Panc1 (cell line): Measurements from ENCODE around the gene NFE2L1. TPM values are rescaled to one million over a fixed set of nuclear protein-coding genes. Genes with fewer than 3 reads are reported as not detected.

Experiments
- ATAC-seq: fragments of 200-7000 bp; cut with Tn5 transposase; 2 replicates; pipeline ENCODE4 v1.9.1; 2020; ENCODE audit warnings: mild to moderate bottlenecking, moderate library complexity
- BruUV-seq: library from RNA; stranded (reverse); fragments of 400-500 nt; replicated peaks from 2 replicates; lab custom pipeline; 2021; lab: Mats Ljungman, UMichigan
- CTCF ChIA-PET: fragments of 300-600 bp; sonication (Branson Sonifier 250); formaldehyde crosslinking; loops from one replicate; lab custom pipeline; 2022; ENCODE audit warnings: antibody characterized with exemption; lab: Charles Lee
- POLR2A ChIA-PET: fragments of 300-600 bp; sonication (Branson Sonifier 250); formaldehyde crosslinking; loops from one replicate; lab custom pipeline; 2022; ENCODE audit warnings: antibody characterized with exemption; lab: Charles Lee
- DNase-seq: peaks from one replicate; pipeline ENCODE4 v3.0.0-alpha.2; 2010; ENCODE audit warnings: low read depth, low spot score
- H3K27ac ChIP-seq: 2 replicates; pipeline ENCODE4 v1.5.1; 2011; ENCODE audit warnings: mild to moderate bottlenecking, low read length, inconsistent platforms
- H3K27me3 ChIP-seq: fragments of 200-500 bp; sonication (Bioruptor generic); 2 replicates; pipeline ENCODE4 v1.6.0; 2014; ENCODE audit warnings: low read length, inconsistent platforms; ENCODE audit not compliant: control insufficient read depth, insufficient read depth
- H3K36me3 ChIP-seq: fragments of 200-500 bp; sonication (Bioruptor generic); 2 replicates; pipeline ENCODE4 v1.5.1; 2014; ENCODE audit warnings: inconsistent platforms, mild to moderate bottlenecking, low read length, moderate library complexity; ENCODE audit not compliant: control insufficient read depth, insufficient read depth
- H3K4me1 ChIP-seq: 2 replicates; pipeline ENCODE4 v1.5.1; 2011; ENCODE audit warnings: inconsistent platforms, mild to moderate bottlenecking, low read length, moderate library complexity; ENCODE audit not compliant: control insufficient read depth, insufficient read depth
- H3K4me3 ChIP-seq, 2 experiments: 2 replicates each; pipeline ENCODE4 v1.5.1; 2011 to 2012; ENCODE audit warnings: low read depth in 2 of 2, low read length in 2 of 2, mild to moderate bottlenecking in 2 of 2, inconsistent platforms in 1 of 2, moderate library complexity in 1 of 2
- H3K9me3 ChIP-seq: fragments of 200-500 bp; sonication (Bioruptor generic); 2 replicates; pipeline ENCODE4 v1.5.1; 2014; ENCODE audit warnings: low read depth, mild to moderate bottlenecking, inconsistent platforms, low read length, moderate library complexity; ENCODE audit not compliant: control insufficient read depth, insufficient read depth
- CTCF ChIP-seq: fragments of 450-650 bp; IDR thresholded peaks from 2 replicates; pipeline ENCODE4 v1.5.1; 2017; ENCODE audit warnings: mild to moderate bottlenecking
- POLR2AphosphoS5 ChIP-seq: IDR thresholded peaks from 2 replicates; pipeline ENCODE4 v1.6.1; 2012; ENCODE audit warnings: mild to moderate bottlenecking, low read depth, low read length, moderate library complexity
- SIN3A ChIP-seq: IDR thresholded peaks from 2 replicates; pipeline ENCODE4 v1.6.1; 2012; ENCODE audit warnings: low read depth, mild to moderate bottlenecking, low read length, moderate library complexity, borderline replicate concordance; ENCODE audit not compliant: insufficient read depth
- TCF7L2 ChIP-seq: IDR thresholded peaks from 2 replicates; pipeline ENCODE4 v1.6.1; 2011; ENCODE audit warnings: mild to moderate bottlenecking, low read depth, low read length, inconsistent platforms
- in situ Hi-C: cut with HindIII; loops from 2 replicates; pipeline ENCODE4 v1.10.0; 2016; ENCODE audit warnings: low sequenced_read_pairs, low pct_unique_long_range_greater_than_20kb
- intact Hi-C: fragments of 100-400 bp; cut with micrococcal nuclease; formaldehyde crosslinking; loops from one replicate; pipeline ENCODE4 v1.10.0; 2022; ENCODE audit not compliant: unreplicated experiment
- total RNA-seq: library from RNA; stranded (reverse); gene quantifications from one replicate; pipeline ENCODE4 v1.2.1, GENCODE V29; 2021; ENCODE audit not compliant: unreplicated experiment
- TF ChIP-seq, protein P1 (sequence below), 2 experiments: IDR thresholded peaks; 2 replicates each; pipeline ENCODE4 v1.6.1; 2011 to 2012; ENCODE audit warnings: low read depth in 2 of 2, control low read depth in 1 of 2, low read length in 1 of 2, mild to moderate bottlenecking in 1 of 2, moderate library complexity in 1 of 2; ENCODE audit not compliant: insufficient read depth in 1 of 2

Gene NFE2L1
- total RNA-seq, 1 experiment from 2014 or later: 210 TPM

GRCh38 chr17:48084932-48085331 is 36.8 kb downstream of the NFE2L1 start:
- POLR2A ChIA-PET: no interaction called here
- TF ChIP-seq, protein P1, sequence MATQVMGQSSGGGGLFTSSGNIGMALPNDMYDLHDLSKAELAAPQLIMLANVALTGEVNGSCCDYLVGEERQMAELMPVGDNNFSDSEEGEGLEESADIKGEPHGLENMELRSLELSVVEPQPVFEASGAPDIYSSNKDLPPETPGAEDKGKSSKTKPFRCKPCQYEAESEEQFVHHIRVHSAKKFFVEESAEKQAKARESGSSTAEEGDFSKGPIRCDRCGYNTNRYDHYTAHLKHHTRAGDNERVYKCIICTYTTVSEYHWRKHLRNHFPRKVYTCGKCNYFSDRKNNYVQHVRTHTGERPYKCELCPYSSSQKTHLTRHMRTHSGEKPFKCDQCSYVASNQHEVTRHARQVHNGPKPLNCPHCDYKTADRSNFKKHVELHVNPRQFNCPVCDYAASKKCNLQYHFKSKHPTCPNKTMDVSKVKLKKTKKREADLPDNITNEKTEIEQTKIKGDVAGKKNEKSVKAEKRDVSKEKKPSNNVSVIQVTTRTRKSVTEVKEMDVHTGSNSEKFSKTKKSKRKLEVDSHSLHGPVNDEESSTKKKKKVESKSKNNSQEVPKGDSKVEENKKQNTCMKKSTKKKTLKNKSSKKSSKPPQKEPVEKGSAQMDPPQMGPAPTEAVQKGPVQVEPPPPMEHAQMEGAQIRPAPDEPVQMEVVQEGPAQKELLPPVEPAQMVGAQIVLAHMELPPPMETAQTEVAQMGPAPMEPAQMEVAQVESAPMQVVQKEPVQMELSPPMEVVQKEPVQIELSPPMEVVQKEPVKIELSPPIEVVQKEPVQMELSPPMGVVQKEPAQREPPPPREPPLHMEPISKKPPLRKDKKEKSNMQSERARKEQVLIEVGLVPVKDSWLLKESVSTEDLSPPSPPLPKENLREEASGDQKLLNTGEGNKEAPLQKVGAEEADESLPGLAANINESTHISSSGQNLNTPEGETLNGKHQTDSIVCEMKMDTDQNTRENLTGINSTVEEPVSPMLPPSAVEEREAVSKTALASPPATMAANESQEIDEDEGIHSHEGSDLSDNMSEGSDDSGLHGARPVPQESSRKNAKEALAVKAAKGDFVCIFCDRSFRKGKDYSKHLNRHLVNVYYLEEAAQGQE (IDR thresholded peaks at IDR 0.05; ENCODE audit: insufficient read depth in 1 of 2, low read depth in 2 of 2, low read length in 1 of 2): no peak
- TF ChIP-seq POLR2AphosphoS5 (no peak), SIN3A (no peak), CTCF (no peak), TCF7L2 (no peak)
- no peak for ATAC-seq
- Histone ChIP-seq H3K4me3 (no peak overlapping the region), H3K4me1 (peaks cover 14% of the 10 kb centered on the region; the same call in 1 of the 2 replicates), H3K36me3 (no peaks in the 10 kb centered on the region), H3K27ac (no peak overlapping the region), H3K27me3 (no peaks in the 10 kb centered on the region), H3K9me3 (no peaks in the 10 kb centered on the region)
- in situ Hi-C loops (no loop called here), intact Hi-C loops (loop anchor here (5.0 kb wide), 1 partner anchor 42 kb away; no protein-coding TSS in a partner anchor)
- CTCF ChIA-PET: interaction anchor here (0.7 kb wide), 1 partner anchor 408 kb away, joined by 3 read pairs; no protein-coding TSS in a partner anchor
- TSS peak; percentile 45 for BruUV-seq
- DNase-seq: no peak

DNA sequence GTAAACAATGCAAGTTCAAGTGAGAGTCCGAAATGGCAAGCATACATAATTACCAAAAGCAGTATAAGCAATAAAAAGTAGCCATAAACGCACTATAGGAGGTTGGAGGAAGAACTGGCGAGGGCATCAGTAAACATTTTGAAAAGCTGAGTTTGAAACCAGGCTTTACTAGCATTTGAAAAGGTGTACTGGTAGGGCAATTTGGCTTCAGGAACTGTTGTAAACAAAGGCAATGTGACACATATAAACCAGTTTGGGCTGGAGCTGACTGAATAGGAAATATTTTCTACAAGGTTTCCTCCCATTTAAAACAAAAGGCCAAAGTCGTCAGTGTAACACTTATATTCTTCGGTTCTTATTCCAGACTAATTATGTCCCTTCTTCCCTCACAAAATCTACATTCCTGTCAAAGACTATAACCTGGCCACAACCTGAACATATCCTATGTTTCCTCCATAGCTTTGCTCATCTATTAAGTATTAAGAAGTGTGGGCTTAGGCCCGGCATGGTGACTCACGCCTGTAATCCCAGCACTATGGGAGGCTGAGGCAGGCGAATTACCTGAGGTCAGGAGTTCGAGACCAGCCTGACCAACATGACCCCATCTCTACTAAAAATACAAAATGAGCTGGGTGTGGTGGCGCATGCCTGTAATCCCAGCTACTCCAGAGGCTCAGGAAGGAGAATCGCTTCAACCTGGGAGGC is 45.3 kb downstream of the NFE2L1 start:
- in situ Hi-C loops: no loop called here
- H3K27me3 ChIP-seq: no peaks in the 10 kb centered on the region
- TF ChIP-seq, protein P1 (IDR thresholded peaks at IDR 0.05; ENCODE audit: insufficient read depth in 1 of 2, low read depth in 2 of 2, low read length in 1 of 2): no peak
- TF ChIP-seq CTCF (no peak), SIN3A (no peak), POLR2AphosphoS5 (no peak), TCF7L2 (no peak)
- ATAC-seq: no peak
- no peaks in the 10 kb centered on the region for H3K36me3 ChIP-seq
- H3K4me1 ChIP-seq: peaks cover 8% of the 10 kb centered on the region
- TSS peak; percentile 34 for BruUV-seq
- no peaks in the 10 kb centered on the region for H3K9me3 ChIP-seq
- DNase-seq: no peak
- no peak overlapping the region for H3K27ac ChIP-seq
- no peak overlapping the region for H3K4me3 ChIP-seq
- CTCF ChIA-PET: interaction anchor here (0.5 to 0.7 kb wide), 3 partner anchors 21 to 442 kb away, joined by 3 to 5 read pairs (median 5); no protein-coding TSS in a partner anchor
- POLR2A ChIA-PET: no interaction called here
- intact Hi-C loops: no loop called here
